Suppressor macrophage (primary cell): ENCODE data around the gene RFX5.
"Not testable (repeated sequence)": the region's sequence is repeated elsewhere in the genome, so short reads cannot be mapped to it uniquely, and the experiment has no call there.

Source experiments
- DNase-seq, 4 experiments: peaks; one replicate each; pipeline ENCODE4 v3.0.0-alpha.2; 2020 to 2022
- total RNA-seq, 17 experiments: gene quantifications; one replicate each; lab custom pipeline; 2026; ENCODE audit warnings: mixed read lengths in 6 of 17, inconsistent platforms in 3 of 17; lab: John Stamatoyannopoulos, UW

RFX5 gene
- total RNA-seq: 21.2 to 52.6 (median 45.3) reads per million in 17 experiments

DNA sequence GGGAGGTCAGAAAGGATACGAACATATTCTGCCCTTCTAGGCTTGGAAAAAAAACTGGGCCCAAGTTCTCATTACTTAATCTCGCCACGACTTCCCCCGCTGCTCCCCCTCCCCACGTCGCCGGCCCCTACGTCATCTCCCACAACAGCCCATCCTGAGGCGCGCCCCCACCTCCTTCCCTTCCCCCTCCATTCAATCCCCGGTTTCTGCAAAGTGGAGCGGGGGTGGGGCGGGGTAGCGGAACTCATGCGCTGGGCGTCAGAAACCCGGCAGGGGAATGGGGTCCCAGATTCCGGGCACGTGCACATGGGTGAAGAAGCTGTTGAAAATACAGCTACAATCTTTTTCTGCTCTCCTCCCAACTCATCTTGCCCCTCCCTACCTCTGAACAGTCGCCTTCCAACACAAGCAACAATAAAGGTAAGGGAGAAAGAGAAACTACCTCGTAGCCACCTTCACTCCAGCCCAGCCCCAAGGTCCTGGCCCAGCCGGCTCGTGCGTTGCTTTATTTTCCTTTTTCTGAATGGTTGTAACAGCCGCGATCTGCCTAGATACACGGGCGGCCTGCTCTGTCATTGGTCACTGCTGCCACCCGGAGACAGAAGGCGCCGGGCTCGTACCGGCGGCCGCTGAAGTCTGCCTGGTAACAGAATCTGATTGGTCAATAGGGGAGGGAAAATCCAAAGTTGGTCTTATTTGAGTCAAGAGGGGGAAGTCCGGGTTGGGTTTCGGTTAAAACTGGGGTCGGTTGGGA is at the start of gene RFX5:
TSS of gene RFX5 (minus strand) at position 484 of the 754 bp plus-strand sequence. CDS start 932 bp downstream, outside the sequence.
- peak; percentile 96 to 99 (median 98) for DNase-seq

DNA sequence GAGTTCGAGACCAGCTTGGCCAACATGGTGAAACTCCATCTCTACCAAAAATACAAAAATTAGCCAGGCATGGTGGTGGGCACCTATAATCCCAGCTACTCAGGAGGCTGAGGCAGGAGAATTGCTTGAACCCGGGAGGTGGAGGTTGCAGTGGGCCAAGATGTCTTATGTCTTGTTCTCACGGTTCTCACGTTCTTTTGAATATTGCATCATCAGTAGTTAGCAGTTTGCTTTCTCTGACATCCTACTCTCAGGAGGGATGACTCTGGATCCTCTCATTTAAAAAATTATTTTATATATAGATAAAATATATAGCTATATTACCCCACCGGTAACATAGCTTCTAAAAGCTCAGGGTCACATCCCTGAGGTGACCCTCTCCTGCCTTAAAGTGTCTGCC is 49.2 kb upstream of the RFX5 start:
- not testable (repeated sequence) for DNase-seq

DNA sequence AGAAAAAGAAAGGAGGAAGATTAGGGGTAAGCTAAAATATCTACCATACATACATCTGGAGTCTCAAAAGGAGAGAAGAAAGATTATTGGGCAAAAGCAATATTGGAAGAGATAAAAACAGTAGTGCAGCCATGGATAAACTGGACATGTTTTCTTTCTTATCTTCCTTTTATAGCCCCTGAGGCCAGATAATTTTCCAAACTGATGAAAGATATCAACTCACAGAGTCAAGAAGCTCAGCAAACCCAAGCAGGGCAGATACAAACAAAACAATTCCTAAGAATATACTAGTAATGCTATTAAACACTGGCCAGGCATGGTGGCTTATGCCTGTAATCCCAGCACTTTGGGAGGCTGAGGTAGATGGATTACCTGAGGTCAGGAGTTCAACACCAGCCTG is 46.5 kb upstream of the RFX5 start:
- no peak for DNase-seq

DNA sequence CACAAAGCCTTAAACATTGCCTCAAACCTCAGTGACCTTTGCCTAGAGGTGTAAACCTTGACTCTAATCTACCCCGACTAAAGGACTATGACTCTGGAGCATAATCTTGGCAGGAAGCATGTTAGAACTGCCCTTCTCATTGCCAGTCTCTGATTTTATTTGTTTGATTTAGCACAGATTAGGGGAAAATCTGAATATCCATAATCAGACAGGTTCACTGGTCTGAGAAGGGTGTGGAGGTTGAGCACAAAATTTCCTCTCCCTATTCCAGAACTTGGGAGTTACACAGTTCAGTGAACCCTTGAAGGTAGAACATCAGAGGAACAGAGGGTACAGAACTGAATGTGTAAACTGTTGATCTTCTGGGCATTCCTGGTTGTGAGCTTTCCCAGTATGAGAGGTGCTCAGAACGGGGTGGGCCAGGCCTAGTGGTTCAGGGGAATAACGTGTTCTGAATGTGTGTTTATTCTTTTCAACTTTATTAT is 44.1 kb upstream of the RFX5 start:
- no peak for DNase-seq

DNA sequence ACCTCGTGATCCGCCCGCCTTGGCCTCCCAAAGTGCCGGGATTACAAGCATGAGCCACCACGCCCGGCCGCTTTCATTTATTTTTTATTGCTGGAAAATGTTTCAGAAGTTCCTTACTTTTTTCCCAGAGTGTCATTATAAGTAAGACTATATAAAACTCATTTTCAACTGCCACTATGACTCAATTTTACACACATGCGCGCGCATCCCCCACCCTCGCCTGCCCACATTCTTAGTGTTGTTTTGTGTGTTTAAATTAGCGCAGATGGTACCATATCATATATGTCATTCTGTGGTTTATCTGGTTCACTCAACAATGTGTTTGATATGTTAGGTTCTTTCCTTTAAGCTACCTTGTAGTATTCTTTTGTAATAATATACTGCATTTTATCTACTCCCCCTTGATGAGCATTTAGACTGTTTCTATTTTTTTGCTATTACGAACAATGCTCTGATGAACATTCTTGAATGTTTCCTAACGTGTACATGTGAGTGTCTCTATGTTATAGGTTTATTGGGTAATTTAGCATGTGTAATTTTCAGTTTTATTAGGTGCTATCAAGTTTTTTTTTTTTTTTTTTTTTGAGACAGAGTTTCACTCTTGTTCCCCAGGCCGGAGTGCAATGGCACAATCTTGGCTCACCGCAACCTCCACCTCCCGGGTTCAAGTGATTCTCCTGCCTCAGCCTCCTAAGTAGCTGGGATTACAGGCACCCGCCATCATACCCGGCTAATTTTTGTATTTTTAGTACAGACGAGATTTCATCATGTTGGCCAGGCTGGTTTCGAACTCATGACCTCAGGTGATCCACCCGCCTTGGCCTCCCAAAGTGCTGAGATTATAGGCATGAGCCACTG is 43.4 kb upstream of the RFX5 start:
- DNase-seq: not testable (repeated sequence)

DNA sequence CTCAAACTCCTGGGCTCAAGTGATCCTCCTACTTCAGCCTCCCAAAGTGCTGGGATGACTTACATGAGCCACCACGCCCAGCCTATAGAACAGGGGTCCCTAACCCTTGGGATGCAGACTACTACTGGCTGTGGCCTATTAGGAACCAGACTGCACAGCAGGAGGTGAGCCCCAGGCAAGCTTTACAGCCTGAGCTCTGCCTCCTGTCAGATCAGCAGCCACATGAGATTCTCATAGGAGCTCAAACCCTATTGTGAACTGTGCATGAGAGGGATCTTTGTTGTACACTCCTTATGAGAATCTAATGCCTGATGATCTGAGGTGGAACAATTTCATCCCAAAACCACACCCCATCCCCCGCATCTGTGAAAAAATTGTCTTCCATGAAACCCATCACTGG is 39.0 kb upstream of the RFX5 start:
- DNase-seq: no peak

DNA sequence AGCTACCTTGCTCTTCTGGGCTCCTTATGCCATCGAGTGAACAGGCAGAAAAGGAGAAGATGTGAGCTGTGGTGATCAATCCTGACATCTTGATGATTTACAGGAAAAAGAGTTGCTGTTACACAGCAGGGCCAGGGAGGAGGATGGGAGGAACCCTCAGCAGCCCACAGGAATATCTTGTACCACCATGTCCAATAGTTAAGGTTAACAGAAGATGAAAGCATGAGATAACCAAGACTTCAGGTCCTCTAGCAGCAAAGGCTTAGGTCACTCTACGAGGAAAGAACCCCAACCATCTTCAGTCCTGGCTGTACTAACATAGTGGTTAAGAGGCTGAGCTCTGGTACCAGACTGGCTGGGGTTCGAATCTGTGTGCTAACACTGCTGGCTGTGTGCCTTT is 37.5 kb upstream of the RFX5 start:
- DNase-seq: no peak

DNA sequence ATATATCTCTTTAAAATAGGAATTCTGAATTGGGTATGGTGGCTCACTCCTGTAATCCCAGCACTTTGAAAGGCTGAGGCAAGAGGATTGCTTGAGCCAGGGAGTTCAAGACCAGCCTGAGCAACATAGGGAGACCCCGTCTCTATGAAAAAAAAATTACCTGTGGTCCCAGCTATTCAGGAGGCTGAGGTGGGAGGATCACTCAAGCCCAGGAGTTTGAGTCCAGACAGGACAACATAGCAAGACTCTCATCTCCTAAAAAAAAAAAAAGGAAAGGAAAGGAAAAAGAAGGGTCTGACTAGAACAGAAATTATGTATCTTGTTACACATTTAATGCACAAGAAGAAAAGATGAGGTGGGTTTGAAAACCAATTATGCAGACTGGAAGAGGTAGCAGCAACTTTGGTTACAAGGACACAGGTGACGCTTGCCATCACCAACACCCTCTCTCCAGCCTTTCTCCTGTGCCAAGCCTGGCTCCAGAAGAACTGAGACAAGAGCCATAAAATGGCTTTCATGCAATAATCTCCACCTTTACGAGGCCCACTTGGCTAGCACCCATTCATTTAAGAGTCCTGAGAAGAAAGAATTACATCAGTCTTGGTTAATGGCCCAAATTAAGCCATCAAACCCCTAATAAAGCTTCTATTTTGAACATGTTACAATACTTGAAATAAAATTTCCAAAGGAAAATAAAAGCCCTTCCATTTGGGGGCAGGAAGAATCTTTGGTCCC is 30.3 kb upstream of the RFX5 start:
- no peak for DNase-seq

DNA sequence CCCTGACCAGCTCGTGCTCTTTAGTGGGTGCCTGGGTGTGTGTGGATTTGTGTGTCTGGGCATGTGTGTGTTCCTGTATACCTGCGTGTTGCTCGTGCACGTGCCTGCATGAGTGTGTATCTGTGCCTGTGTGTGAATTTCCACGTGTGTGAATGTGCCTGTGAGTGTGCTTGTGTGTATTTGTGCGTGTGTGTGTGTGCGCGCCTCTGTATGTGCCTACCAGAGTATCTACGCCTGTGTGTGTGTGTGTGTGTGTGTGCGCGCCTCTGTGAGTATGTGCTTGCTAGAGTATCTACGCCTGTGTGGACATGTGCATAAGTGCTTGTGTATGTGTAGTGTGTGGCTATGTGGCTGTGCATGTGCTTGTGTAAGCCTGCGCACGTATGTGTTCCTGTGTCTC is 26.1 kb upstream of the RFX5 start:
- no peak for DNase-seq

DNA sequence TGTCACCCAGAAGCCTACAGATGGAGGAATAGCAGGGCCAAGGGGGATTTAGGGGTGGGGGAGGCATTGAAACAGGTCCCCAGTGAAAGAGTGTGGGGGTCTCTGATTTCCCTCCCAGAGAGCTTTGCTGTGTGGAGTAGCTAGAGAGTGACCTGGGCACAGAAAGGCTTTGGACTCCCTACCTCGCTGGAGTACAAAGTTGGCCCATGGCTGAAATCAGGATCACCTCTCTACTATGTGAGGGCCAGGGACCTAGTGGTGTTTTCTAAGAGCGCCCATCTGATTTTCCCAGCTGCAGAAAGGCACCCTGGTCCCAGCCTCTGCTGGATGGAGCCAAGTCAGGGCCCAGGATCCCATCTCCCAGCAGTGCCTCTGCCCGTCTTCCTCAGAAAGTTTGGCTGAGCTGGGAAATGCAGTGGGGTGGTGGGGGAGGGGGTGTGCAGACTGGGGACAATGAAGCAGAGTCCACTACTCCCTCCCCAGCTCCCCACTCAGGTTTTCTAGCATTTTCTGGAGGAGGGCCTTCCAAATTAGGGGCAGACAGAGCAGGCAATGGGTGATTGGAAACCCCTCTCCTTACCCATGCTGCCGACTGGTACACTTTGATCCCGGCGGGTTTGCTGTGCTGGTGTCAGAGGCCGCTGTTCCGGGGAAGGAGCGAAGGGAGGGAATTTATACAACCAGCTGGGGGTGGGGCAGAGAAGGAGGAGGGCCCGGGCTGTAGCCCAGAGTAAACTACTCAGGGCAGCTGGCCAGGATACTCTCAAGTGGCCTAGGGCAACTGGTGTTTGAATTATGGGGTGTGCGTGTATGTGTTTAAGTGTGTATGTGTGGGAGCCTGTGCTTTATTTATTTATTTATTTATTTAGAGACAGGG is 25.2 kb upstream of the RFX5 start, which contains the start of gene SELENBP1:
TSS of gene SELENBP1 (minus strand) at position 648 of the 877 bp plus-strand sequence. CDS start at position 584, 64 bp downstream.
- DNase-seq: no peak

DNA sequence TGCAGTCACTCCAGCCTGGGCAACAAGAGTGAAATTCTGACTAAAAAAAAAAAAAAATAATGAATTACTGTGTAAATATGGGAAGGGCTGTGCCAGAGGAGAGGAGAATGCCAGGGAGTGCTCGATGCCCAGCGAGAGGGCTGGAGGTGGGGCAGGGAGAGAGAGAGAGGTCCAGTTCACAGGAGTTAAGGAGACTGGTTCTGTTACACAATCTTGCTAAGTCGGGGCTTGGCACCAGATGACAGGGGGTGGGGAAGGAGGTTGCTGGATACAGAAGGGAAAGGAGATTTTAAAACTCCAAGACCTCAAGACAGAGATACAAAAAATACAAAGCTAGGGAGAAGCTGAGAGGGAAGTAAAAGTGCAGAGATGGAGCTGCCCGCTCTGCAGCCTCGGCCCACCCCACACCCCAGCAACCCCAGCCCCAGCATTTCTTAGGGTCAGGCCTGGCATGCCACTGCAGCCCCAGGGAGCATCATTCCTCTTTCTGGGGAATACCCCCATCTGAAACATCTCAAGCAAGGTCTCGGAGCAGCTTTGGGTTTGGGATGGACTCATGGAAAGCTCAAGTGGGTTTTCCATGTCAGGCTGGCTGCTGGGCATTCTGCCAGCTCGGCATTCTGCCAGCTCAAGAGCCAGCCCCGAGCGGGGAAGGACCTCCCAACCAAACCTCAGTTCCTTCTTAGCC is 24.5 kb upstream of the RFX5 start:
- DNase-seq: peak; percentile 28 to 56 (median 40)

DNA sequence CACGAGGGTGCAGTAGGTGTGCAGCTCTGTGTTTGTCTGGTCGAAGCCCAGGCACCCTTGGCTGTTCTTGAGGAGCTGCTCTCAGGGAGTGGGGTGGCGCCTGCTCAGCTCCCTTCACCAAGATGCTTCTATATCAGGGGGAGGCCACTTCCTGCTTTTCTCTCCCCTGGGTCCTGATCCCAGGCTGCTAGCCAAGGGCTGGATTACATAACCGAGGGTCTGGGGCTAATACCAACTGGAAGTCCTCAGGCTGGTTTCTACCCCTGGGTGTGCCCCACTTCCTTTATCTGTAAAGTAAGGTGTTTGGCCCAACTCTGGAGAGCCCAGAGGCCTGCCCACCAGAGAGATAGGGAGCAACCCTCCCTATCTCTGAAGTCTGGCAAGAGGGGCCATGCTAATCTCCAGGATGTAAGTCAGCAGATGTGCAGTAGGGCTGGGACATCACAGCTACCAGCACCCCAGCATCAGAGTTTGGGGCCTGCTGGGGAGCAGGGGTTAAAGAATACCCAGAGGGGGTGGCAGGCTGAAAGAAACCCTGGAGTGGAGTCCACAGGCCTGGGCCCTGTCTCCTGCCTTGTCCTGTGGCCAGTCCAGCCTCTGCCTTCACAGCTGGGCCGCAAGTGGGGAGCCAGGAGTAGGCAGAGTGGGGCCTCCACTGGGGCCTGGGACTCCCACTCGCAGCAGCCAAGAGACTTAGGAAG is 23.3 kb upstream of the RFX5 start:
- DNase-seq: peak in 3 of 4 experiments; percentile 11 to 32 (median 29)

DNA sequence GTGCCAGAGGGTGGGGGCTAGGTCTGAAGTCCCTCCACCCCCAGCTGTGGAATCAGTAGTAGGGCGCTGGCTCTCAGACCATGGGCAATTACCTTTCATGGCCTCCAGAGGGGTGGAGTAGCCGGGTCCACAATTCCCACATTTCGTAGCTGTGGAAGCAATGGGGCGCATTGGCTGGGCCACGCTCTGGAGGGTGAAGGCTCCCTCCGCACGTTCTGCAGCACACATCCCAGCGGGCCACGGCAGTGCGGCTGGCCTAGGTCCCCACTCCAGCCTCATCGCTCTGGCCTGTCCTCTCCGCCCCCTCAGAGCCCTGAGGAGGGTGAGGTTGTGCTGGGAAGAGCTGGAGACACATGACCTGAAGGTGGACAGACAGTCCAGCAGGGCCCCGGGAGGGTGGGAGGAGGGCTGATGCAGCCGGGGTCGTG is 22.6 kb upstream of the RFX5 start:
- DNase-seq: no peak

DNA sequence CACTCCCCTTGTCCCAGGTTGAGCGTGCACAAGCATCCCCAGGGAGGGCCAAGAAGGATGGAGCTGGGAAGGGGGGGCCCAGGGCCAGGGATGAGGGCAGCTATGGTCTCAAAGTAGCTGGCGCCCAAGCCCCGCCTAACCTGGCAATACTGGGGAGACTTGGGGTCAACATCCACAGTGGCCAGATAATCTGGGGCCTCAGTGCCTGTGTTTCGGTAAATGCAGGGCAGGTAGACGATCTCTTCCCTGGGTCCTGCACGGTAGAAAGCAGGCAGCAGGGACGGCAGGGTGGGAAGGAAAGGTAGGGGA is 22.2 kb upstream of the RFX5 start:
- no peak for DNase-seq

DNA sequence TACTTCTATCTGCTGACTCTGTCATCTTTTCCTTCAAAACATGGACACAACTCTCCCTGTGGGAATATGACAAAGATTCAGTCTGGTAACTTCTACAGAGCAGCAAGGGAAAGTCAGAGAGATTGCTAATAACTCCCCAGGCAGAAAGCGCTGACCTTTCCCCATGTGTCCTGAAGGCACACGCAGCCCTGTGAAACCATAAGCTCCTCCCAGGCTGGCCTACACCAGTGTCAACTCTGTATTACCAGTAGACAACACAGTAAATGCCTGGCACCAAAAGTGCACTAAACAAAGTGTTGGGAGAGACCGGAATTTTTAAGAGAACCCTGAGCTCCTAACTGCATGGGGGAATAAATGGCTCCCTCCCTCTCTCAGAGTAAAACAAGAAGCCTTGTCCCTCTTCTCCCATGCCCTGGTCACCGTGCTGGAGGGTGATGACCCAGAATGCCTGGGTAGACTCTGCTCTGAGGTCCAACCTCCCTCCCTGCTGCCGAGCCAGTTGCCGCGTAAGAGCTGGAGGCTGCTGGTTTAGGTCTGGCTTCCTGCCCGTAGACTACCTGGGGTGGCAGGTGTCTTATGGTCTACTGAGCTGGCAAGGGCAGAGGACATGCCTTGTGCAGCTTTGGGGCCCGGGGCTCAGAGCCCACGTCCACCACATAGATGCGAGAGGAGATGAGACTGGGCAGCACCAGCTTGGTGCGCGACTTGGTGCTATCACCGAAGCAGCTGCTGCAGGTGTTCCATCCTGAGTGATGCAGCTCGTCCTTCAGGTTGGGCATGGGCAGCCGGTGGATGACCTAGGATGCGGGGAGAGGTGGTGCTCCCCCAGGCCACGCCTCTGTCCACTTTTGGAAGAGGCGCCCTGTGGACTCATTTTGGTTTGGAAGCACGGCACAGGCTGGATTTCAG is 21.6 kb upstream of the RFX5 start:
- no peak for DNase-seq

DNA sequence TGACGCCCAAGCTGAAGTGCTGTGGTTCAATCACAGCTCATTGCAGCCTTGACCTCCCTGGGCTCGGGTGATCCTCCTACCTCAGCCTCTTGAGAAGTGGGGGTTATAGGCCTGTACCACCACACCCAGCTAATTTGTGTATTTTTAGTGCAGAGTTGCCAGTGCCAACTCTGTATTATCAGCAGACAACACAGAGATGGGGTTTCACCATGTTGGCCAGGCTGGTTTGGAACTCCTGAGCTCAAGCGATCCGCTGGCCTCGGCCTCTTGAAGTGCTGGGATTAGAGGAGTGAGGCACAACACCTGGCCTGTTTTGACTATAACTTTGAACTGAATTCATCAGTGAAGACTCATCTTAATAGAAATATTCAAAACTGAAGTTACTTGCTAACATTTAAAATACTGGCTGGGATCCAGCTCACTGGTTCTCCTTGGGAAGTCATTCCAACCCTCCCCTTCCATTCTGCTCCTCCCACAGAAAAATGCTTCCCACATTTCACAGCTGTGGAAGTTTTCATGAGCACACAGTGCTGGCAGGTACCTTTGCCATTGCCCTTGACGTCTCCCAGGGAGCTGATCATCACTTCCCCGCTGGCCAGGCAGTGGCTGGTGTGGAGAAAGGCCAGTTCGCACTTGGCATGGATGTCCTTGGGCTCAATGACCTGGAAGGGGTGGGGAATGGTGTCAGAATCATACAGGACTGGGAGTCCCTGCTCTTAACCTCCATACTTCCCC is 20.8 kb upstream of the RFX5 start:
- DNase-seq: no peak

DNA sequence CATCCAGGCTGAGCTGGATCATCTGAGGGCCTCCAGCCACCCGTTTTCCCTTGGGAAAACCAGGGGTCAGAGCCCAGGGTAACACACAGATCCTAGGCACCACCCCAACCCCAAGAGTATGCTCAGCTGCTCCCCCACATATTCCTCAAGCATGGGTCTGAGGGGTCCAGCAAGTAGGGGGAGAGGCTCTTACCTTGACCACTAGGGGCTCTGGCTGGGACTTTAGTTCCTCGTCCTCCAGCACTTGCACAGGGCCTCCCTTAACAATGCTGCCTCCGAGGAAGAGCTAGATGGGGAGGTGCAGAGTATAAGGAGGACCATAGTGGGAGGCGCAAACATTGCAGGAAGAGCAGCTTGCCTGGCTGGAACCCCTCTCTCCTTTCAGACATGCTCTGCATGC is 17.9 kb upstream of the RFX5 start:
- DNase-seq: no peak

DNA sequence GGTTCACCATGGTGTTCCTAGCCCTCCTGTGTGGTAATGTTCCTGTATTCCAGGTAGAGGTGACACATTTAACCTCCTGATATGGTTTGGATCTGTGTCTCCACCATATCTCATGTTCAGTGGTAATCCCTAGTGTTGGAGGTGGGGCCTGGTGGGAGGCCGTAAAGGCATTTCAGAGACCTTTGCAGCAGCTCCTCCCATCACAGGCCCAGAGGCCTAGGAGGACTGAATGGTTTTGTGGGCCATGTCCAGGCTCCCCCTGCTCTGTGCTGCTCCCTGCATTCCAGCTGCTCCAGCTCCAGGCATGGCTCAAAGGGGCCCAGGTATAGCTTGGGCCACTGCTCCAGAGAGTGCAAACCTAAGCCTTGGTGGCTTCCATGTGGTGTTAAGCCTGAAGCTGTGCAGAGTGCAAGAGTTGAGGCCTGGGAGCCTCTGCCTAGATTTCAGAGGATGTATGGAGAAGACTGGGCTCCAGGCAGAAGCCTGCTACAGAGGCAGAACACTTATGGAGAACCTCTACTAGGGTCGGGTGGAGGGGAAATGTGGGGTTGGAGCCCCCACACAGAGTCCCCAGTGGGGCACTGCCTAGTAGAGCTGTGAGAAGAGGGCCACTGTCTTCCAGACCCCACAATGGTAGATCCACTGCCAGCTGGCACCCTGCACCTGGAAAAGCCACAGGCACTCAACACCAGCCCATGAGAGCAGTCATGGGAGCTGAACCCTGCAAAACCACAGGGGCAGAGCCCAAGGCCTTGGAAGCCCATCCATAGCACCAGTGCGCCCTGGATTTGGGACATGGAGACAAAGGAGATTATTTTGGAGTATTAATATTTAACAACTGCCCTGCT is 15.5 kb upstream of the RFX5 start:
- no peak for DNase-seq
